H1 (cell line): ENCODE data around the gene MSI2. TPM values are rescaled to one million over a fixed set of nuclear protein-coding genes. Genes with fewer than 3 reads are reported as not detected.

ENCODE experiments used
- CTCF ChIA-PET: fragments of 300-600 bp; sonication (Branson Sonifier 250); formaldehyde crosslinking; loops from one replicate; lab custom pipeline; 2021; ENCODE audit not compliant: partially characterized antibody; lab: Charles Lee
- POLR2A ChIA-PET: fragments of 300-600 bp; sonication (Branson Sonifier 250); formaldehyde crosslinking; loops from one replicate; lab custom pipeline; 2021; ENCODE audit warnings: inconsistent platforms; ENCODE audit not compliant: partially characterized antibody; lab: Charles Lee
- DNase-seq, 2 experiments: peaks; one replicate each; pipeline versions ENCODE4 v3.0.0 to v3.0.0-alpha.2; 2010 to 2022; ENCODE audit warnings: low spot score in 2 of 2, low read depth in 1 of 2, mixed read lengths in 1 of 2
- FAIRE-seq: peaks from 2 replicates; lab custom pipeline; 2011; peaks lifted over from hg19 to GRCh38; lab: Jason Lieb, UNC
- H2AFZ ChIP-seq: 2 replicates; pipeline ENCODE4 v1.8.1; 2012; ENCODE audit warnings: low read length, inconsistent platforms
- H2AK5ac ChIP-seq: 2 replicates; pipeline ENCODE4 v1.6.1; 2013; ENCODE audit warnings: low read depth, low read length
- H2BK120ac ChIP-seq: replicated peaks from 2 replicates; pipeline ENCODE3; 2013; ENCODE audit warnings: low read depth, low read length, inconsistent platforms
- H2BK12ac ChIP-seq: 2 replicates; pipeline ENCODE4 v1.6.1; 2013; ENCODE audit warnings: low read depth, low read length
- H2BK15ac ChIP-seq: 2 replicates; pipeline ENCODE4 v1.6.1; 2013; ENCODE audit warnings: low read length
- H2BK20ac ChIP-seq: 2 replicates; pipeline ENCODE4 v1.6.1; 2013; ENCODE audit warnings: low read length
- H2BK5ac ChIP-seq: 2 replicates; pipeline ENCODE4 v1.6.1; 2013; ENCODE audit warnings: low read depth, low read length
- H3K14ac ChIP-seq: 2 replicates; pipeline ENCODE4 v1.6.1; 2013; ENCODE audit warnings: inconsistent platforms; ENCODE audit not compliant: insufficient read length
- H3K18ac ChIP-seq: 2 replicates; pipeline ENCODE4 v1.6.1; 2013; ENCODE audit warnings: low read length; ENCODE audit errors: extremely low read depth
- H3K23ac ChIP-seq: 2 replicates; pipeline ENCODE4 v1.6.1; 2013; ENCODE audit warnings: inconsistent platforms; ENCODE audit not compliant: insufficient read length
- H3K23me2 ChIP-seq: 2 replicates; pipeline ENCODE4 v1.6.1; 2013; ENCODE audit warnings: low read depth, low read length
- H3K27ac ChIP-seq: 2 replicates; pipeline ENCODE4 v1.6.1; 2011; ENCODE audit warnings: low read depth, low read length, inconsistent platforms
- H3K27me3 ChIP-seq, 4 experiments: replicated peaks in 1 of 4; 1 replicate in 1 of 4; 2 replicates in 3 of 4; pipeline versions ENCODE4 v1.6.1 to v1.8.1; 2011 to 2013; ENCODE audit warnings: low read length in 3 of 4, mild to moderate bottlenecking in 3 of 4, inconsistent platforms in 2 of 4, mixed read lengths in 2 of 4, moderate library complexity in 1 of 4; ENCODE audit not compliant: control insufficient read depth in 3 of 4, insufficient read depth in 3 of 4; ENCODE audit errors: extremely low read depth in 1 of 4
- H3K36me3 ChIP-seq, 4 experiments: 2 replicates each; pipeline versions ENCODE4 v1.6.1 to v1.8.1; 2011 to 2013; ENCODE audit warnings: mild to moderate bottlenecking in 4 of 4, low read length in 3 of 4, moderate library complexity in 2 of 4, control low read depth in 1 of 4, inconsistent platforms in 1 of 4; ENCODE audit not compliant: insufficient read depth in 4 of 4, control insufficient read depth in 2 of 4
- H3K4ac ChIP-seq: replicated peaks from 2 replicates; pipeline ENCODE3; 2013; ENCODE audit warnings: low read length, low read depth, mixed read lengths, inconsistent platforms; ENCODE audit not compliant: insufficient read length
- H3K4me1 ChIP-seq, 4 experiments: replicated peaks in 1 of 4; 1 replicate in 1 of 4; 2 replicates in 3 of 4; pipeline versions ENCODE4 v1.6.1 to v1.8.1; 2011 to 2013; ENCODE audit warnings: low read length in 3 of 4, inconsistent platforms in 2 of 4, mixed read lengths in 1 of 4; ENCODE audit not compliant: insufficient read depth in 4 of 4, control insufficient read depth in 3 of 4
- H3K4me2 ChIP-seq, 2 experiments: 2 replicates each; pipeline versions ENCODE4 v1.6.1 to v1.8.1; 2011 to 2013; ENCODE audit warnings: low read depth in 2 of 2, low read length in 2 of 2, control low read depth in 1 of 2, inconsistent platforms in 1 of 2, mild to moderate bottlenecking in 1 of 2; ENCODE audit not compliant: insufficient read depth in 1 of 2
- H3K4me3 ChIP-seq, 4 experiments: fragments of 200-600, 300-600 bp in 1 of 4; sonication (generic), shearing (Covaris generic), sonication (Bioruptor Twin) in 1 of 4; 2 replicates each; pipeline versions ENCODE4 v1.5.1 to v1.8.1; 2011 to 2016; ENCODE audit warnings: low read length in 4 of 4, low read depth in 3 of 4, control low read depth in 2 of 4, inconsistent platforms in 2 of 4, mild to moderate bottlenecking in 2 of 4, mixed read lengths in 1 of 4, moderate library complexity in 1 of 4; ENCODE audit not compliant: insufficient read depth in 2 of 4; ENCODE audit errors: extremely low read depth in 1 of 4
- H3K56ac ChIP-seq: replicated peaks from 2 replicates; pipeline ENCODE3; 2013; ENCODE audit warnings: low read depth, mild to moderate bottlenecking, mixed read lengths, low read length, inconsistent platforms; ENCODE audit not compliant: insufficient read length
- H3K79me1 ChIP-seq: 2 replicates; pipeline ENCODE4 v1.6.1; 2013; ENCODE audit warnings: low read depth, low read length, control low read depth
- H3K79me2 ChIP-seq, 2 experiments: 2 replicates each; pipeline versions ENCODE4 v1.6.1 to v1.8.1; 2012 to 2013; ENCODE audit warnings: low read length in 2 of 2, mild to moderate bottlenecking in 2 of 2, inconsistent platforms in 1 of 2; ENCODE audit not compliant: insufficient read depth in 2 of 2, control insufficient read depth in 1 of 2
- H3K9ac ChIP-seq, 4 experiments: replicated peaks in 1 of 4; 1 replicate in 1 of 4; 2 replicates in 3 of 4; pipeline versions ENCODE4 v1.6.1 to v1.8.1; 2011 to 2013; ENCODE audit warnings: low read depth in 3 of 4, low read length in 3 of 4, control low read depth in 2 of 4, mild to moderate bottlenecking in 2 of 4, moderate library complexity in 2 of 4, inconsistent platforms in 1 of 4; ENCODE audit errors: extremely low read depth in 1 of 4
- H3K9me3 ChIP-seq, 2 experiments: 2 replicates each; pipeline versions ENCODE4 v1.6.1 to v1.8.1; 2012 to 2013; ENCODE audit warnings: mild to moderate bottlenecking in 2 of 2, moderate library complexity in 2 of 2, control low read depth in 1 of 2, inconsistent platforms in 1 of 2, low read depth in 1 of 2, low read length in 1 of 2, mixed read lengths in 1 of 2; ENCODE audit not compliant: insufficient read depth in 2 of 2
- H4K20me1 ChIP-seq, 2 experiments: replicated peaks in 1 of 2; 2 replicates each; pipeline versions ENCODE3 to v1.8.1; 2011 to 2013; ENCODE audit warnings: inconsistent platforms in 2 of 2, low read length in 2 of 2, mild to moderate bottlenecking in 1 of 2; ENCODE audit not compliant: insufficient read depth in 2 of 2, control insufficient read depth in 1 of 2
- H4K5ac ChIP-seq: 2 replicates; pipeline ENCODE4 v1.6.1; 2013; ENCODE audit warnings: low read length, low read depth, mixed read lengths, inconsistent platforms; ENCODE audit not compliant: insufficient read length
- H4K8ac ChIP-seq: 2 replicates; pipeline ENCODE4 v1.8.0; 2013; ENCODE audit warnings: mild to moderate bottlenecking, moderate library complexity, low read length, inconsistent platforms; ENCODE audit not compliant: insufficient read depth; ENCODE audit errors: extremely low read depth
- H4K91ac ChIP-seq: replicated peaks from 2 replicates; pipeline ENCODE3; 2013; ENCODE audit warnings: low read length, mixed read lengths, inconsistent platforms; ENCODE audit not compliant: insufficient read length
- BACH1 ChIP-seq: IDR thresholded peaks from 2 replicates; pipeline ENCODE4 v1.6.1; 2012; ENCODE audit warnings: low read length, improper control_type of control experiment
- NRF1 ChIP-seq: IDR thresholded peaks from 2 replicates; pipeline ENCODE4 v1.6.1; 2011; ENCODE audit warnings: mild to moderate bottlenecking, low read depth, low read length, improper control_type of control experiment
- POLR2AphosphoS5 ChIP-seq: IDR thresholded peaks from 2 replicates; pipeline ENCODE4 v1.6.1; 2011; ENCODE audit warnings: low read depth, low read length
- TEAD4 ChIP-seq: IDR thresholded peaks from 2 replicates; pipeline ENCODE4 v1.6.1; 2012; ENCODE audit warnings: low read depth, low read length, inconsistent platforms, mixed read lengths
- ZNF274 ChIP-seq: IDR thresholded peaks from 2 replicates; pipeline ENCODE4 v1.7.0; 2012; ENCODE audit warnings: low read length, borderline replicate concordance; ENCODE audit errors: extremely low read depth
- WGBS, 2 experiments: shearing (Covaris generic) in 1 of 2; methylation state at CpG; one replicate each; pipeline versions ENCODE4 v1.1.6 to v1.1.7; 2013 to 2015; ENCODE audit warnings: low lambda C conversion rate in 2 of 2, mixed read lengths in 2 of 2, inconsistent platforms in 1 of 2, low coverage in 1 of 2, missing lambda C conversion rate in 1 of 2; ENCODE audit not compliant: insufficient replicate concordance in 2 of 2, insufficient coverage in 1 of 2, insufficient read length in 1 of 2; ENCODE audit errors: extremely low coverage in 1 of 2, missing lambda C conversion rate in 1 of 2; 5-methylcytosine and 5-hydroxymethylcytosine counted together
- polyA plus RNA-seq, 7 experiments: library from polyadenylated mRNA; depleted of rRNA in 3 of 7; stranded (reverse) in 5 of 7; unstranded in 2 of 7; fragments of >200 nt in 5 of 7; fragments of 200-250 nt in 2 of 7; gene quantifications; 1 replicate in 5 of 7; 2 replicates in 1 of 7; 4 replicates in 1 of 7; pipeline versions ENCODE4 v1.2.1 to v1.2.3, GENCODE V29; 2011 to 2013; ENCODE audit warnings: missing spikeins in 2 of 7, mixed read lengths in 2 of 7
- total RNA-seq: library from RNA; stranded (reverse); fragmentation: NEBNext Ultra II Directional; extraction: Animal tissue kit (Norgen Biotek cat#: 25700); gene quantifications from 2 replicates; pipeline ENCODE4 v1.2.1, GENCODE V29; 2021

The MSI2 gene
- total and polyA plus RNA-seq, 2 of the 8 experiments (the other 6 are each of a cell fraction or from before 2014, with no cell fraction given): 36.7 to 80.6 TPM

DNA sequence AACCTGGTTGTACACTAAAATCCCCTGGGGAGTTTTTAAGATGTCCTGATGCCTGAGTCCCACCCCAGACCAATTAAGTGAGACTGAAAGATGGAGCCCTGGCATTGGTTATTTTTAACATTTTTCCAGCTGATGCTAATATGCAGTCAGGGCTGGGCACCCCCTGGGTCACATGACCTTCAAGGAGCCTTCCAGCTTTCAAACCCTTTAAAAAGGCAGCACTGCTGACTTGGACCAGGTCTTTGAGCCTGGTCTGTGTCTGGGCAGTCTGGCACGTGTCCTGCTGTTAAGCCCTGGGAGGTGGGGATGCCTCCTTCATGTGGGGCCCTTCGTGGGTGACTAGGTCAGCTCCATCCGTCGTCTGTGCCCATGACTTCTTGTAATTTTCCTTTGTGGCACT lies 286.2 kb downstream of the MSI2 start:
- Histone ChIP-seq H3K4me1 (peaks cover 2 to 28% (median 13%) of the 10 kb centered on the region in 4 experiments; a peak in 6 of 7 replicates), H3K4ac (no peak overlapping the region), H4K91ac (no peak overlapping the region), H2BK20ac (no peak overlapping the region), H3K9me3 (no peaks in the 10 kb centered on the region), H2BK12ac (no peak overlapping the region), H4K20me1 (peaks cover 0 to 3% of the 10 kb centered on the region in 2 experiments), H2BK15ac (no peak overlapping the region), H2AK5ac (no peak overlapping the region), H3K27ac (no peak overlapping the region), H3K4me3 (no peak overlapping the region), H3K79me1 (0 out of 2 replicates have a peak, but pooled peaks cover 4% of the 10 kb centered on the region), H2BK120ac (no peak overlapping the region), H3K4me2 (no peak overlapping the region), H3K56ac (no peak overlapping the region), H3K18ac (no peak overlapping the region), H3K23me2 (no peaks in the 10 kb centered on the region), H4K5ac (no peak overlapping the region), H3K9ac (no peak overlapping the region), H3K79me2 (no peaks in the 10 kb centered on the region; a peak in 1 of 4 replicates), H3K36me3 (peaks cover 0 to 2% (median 0%) of the 10 kb centered on the region in 4 experiments; a peak in 1 of 8 replicates), H2AFZ (no peak overlapping the region), H2BK5ac (no peak overlapping the region), H3K27me3 (no peaks in the 10 kb centered on the region), H4K8ac (no peak overlapping the region), H3K23ac (no peak overlapping the region), H3K14ac (no peak overlapping the region)
- DNase-seq (no peak), FAIRE-seq (no peak)
- CTCF ChIA-PET: interaction anchor here (0.8 to 9.7 kb wide), 3 partner anchors 9 to 132 kb away, joined by 3 to 98 read pairs (median 4); no protein-coding TSS in a partner anchor
- POLR2A ChIA-PET: no interaction called here
- WGBS, 2 experiments: 92% methylated on average over 4 of the region's 4 CpGs; no CpG with 5 or more reads in 1 of the 2 experiments
- no peak for TF ChIP-seq NRF1
- TF ChIP-seq POLR2AphosphoS5: no peak
- TF ChIP-seq ZNF274: no peak
- no peak for TF ChIP-seq BACH1
- TF ChIP-seq TEAD4: no peak
